ENCODE measurements around the gene NKAP. TPM values are rescaled to one million over a fixed set of nuclear protein-coding genes. Genes with fewer than 3 reads are reported as not detected.
A peak's percentile ranks its signal among the peaks of the same experiment; 100 is the strongest.

NKAP gene
- polyA plus RNA-seq = 10.2 TPM
- long read RNA-seq, donor 1, full-length matches to known transcripts = 8 of 8 reads
- long read RNA-seq, donor 1, partial matches to known transcripts = 0 of 8 reads
- long read RNA-seq, donor 1, other reads (novel, unspliced or antisense) = 0 of 8 reads
- long read RNA-seq, donor 2, full-length matches to known transcripts = 10 of 17 reads
- long read RNA-seq, donor 2, partial matches to known transcripts = 7 of 17 reads
- long read RNA-seq, donor 2, other reads (novel, unspliced or antisense) = 0 of 17 reads
- long read RNA-seq, donor 3, full-length matches to known transcripts = 4 of 24 reads
- long read RNA-seq, donor 3, partial matches to known transcripts = 20 of 24 reads
- long read RNA-seq, donor 3, other reads (novel, unspliced or antisense) = 0 of 24 reads
- long read RNA-seq, donor 4 = 0 reads
- long read RNA-seq, donor 5, full-length matches to known transcripts = 2 of 2 reads
- long read RNA-seq, donor 5, partial matches to known transcripts = 0 of 2 reads
- long read RNA-seq, donor 5, other reads (novel, unspliced or antisense) = 0 of 2 reads
- long read RNA-seq, donor 6, full-length matches to known transcripts = 7 of 28 reads
- long read RNA-seq, donor 6, partial matches to known transcripts = 21 of 28 reads
- long read RNA-seq, donor 6, other reads (novel, unspliced or antisense) = 0 of 28 reads
- long read RNA-seq, donor 7, full-length matches to known transcripts = 3 of 3 reads
- long read RNA-seq, donor 7, partial matches to known transcripts = 0 of 3 reads
- long read RNA-seq, donor 7, other reads (novel, unspliced or antisense) = 0 of 3 reads
- long read RNA-seq, donor 8, full-length matches to known transcripts = 8 of 36 reads
- long read RNA-seq, donor 8, partial matches to known transcripts = 28 of 36 reads
- long read RNA-seq, donor 8, other reads (novel, unspliced or antisense) = 0 of 36 reads
- long read RNA-seq, donor 9, full-length matches to known transcripts = 1 of 6 reads
- long read RNA-seq, donor 9, partial matches to known transcripts = 5 of 6 reads
- long read RNA-seq, donor 9, other reads (novel, unspliced or antisense) = 0 of 6 reads
- long read RNA-seq, donor 10, full-length matches to known transcripts = 6 of 13 reads
- long read RNA-seq, donor 10, partial matches to known transcripts = 7 of 13 reads
- long read RNA-seq, donor 10, other reads (novel, unspliced or antisense) = 0 of 13 reads
- long read RNA-seq, donor 11, full-length matches to known transcripts = 3 of 9 reads
- long read RNA-seq, donor 11, partial matches to known transcripts = 6 of 9 reads
- long read RNA-seq, donor 11, other reads (novel, unspliced or antisense) = 0 of 9 reads

DNA sequence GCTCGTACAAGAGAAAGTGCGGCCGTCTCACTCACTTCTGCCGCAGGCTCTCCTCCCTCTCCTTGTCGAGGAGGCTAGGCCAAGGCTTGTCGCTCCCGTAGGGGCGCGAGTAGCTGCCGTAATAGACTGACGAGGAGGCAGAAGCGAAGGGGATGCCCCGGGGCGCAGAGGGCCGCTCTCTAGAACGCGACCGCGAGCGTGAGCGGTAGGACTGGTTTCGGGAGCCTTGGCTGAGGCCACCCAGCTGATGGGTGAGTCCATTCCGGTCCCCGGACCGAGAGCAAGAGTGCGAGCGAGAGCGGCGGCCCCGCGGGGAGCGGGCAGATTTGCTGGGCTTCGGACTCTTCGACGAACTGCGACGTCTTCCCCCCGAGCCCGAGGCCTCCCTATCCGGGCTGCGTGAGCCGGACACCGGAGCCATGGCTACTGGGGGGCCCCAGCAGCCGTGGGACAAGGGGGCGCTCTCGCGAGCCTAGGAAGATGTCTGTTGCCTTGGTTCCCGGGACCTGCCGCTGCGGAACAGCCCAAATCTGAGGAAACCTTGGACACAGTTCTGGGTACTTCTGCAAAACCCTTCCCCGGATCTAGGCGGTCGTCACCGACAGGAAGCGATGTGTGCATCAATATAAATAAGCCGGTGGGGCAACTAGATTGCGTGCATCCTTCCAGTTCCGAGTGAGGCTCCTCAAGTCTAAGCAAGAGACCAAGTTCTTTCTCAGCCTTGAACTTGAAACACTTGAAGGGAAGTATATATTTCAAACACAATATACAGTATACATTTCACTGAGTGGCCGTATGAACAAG is at the start of gene NKAP:
NKAP (minus strand) TSS at position 567 of the 804 bp plus-strand sequence; CDS start at position 421, 146 bp downstream.
- DNase-seq = peak; percentile 79 to 88
- WGBS (ENCODE audit: insufficient coverage, low lambda C conversion rate) = no CpG with 5 or more reads among the region's 59 CpGs
- H3K27ac ChIP-seq (ENCODE audit: low read length) = peak within 1 kb of the TSS; percentile 92
- no peaks in the 10 kb centered on the region for H3K27me3 ChIP-seq (ENCODE audit: control insufficient read depth, insufficient read depth, low read length)
- peak within 1 kb of the TSS; percentile 89 for H3K4me3 ChIP-seq (ENCODE audit: low read length)
- no peaks in the 10 kb centered on the region for H3K9me3 ChIP-seq (ENCODE audit: control insufficient read depth, low read depth, low read length)
- H3K36me3 ChIP-seq (ENCODE audit: control insufficient read depth, insufficient read depth, low read length) = no peaks in the 10 kb centered on the region
- peaks cover 8% of the 10 kb centered on the region for H3K4me1 ChIP-seq (ENCODE audit: control insufficient read depth, insufficient read depth, low read length)

DNA sequence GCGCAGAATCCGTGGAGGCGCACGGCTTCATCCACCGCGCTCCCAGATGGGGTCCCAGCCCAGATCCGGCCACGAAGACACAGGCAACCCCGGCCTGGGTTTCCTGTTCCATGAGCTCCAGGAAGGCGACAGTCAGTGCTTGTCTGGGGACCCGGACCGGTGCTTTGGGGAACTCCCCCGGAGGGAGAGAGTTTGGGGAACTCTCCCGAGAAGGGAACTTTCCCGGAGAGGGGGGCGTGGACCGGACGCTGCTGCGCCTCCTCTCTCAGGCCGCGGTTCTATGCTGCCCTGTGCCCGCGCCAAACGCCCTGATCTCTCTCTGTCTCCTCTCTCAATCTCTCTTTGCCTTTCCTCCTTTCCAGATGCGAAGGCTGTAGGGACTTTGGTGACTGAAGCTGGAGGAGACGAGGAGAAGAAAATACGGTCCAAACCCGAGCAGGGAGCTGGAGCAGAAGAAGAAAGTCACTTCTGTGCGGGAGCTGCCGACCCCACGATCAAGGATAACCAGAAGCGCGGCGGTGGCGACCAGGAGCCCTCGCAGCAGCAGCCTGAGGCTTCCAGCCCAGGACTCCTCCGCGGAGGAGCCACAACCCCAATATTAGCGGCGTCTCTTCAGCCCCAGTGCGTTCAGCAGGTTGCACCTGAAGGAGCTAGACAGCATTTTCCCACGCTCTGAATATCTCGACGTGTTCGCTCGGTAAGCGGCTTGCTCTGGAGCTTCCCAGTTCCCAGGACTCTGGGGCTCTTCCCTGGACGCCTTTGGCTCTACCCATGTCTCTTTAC is 47.6 kb upstream of the NKAP start:
- Histone ChIP-seq H3K9me3 (ENCODE audit: control insufficient read depth, low read depth, low read length) (no peaks in the 10 kb centered on the region), H3K27me3 (ENCODE audit: control insufficient read depth, insufficient read depth, low read length) (peaks cover 75% of the 10 kb centered on the region), H3K27ac (ENCODE audit: low read length) (no peak overlapping the region), H3K36me3 (ENCODE audit: control insufficient read depth, insufficient read depth, low read length) (no peaks in the 10 kb centered on the region), H3K4me3 (ENCODE audit: low read length) (peak overlapping the region; percentile 4), H3K4me1 (ENCODE audit: control insufficient read depth, insufficient read depth, low read length) (peaks cover 4% of the 10 kb centered on the region)
- no CpG with 5 or more reads among the region's 48 CpGs for WGBS (ENCODE audit: insufficient coverage, low lambda C conversion rate)
- peak in 1 of 2 donors; percentile 6 for DNase-seq

DNA sequence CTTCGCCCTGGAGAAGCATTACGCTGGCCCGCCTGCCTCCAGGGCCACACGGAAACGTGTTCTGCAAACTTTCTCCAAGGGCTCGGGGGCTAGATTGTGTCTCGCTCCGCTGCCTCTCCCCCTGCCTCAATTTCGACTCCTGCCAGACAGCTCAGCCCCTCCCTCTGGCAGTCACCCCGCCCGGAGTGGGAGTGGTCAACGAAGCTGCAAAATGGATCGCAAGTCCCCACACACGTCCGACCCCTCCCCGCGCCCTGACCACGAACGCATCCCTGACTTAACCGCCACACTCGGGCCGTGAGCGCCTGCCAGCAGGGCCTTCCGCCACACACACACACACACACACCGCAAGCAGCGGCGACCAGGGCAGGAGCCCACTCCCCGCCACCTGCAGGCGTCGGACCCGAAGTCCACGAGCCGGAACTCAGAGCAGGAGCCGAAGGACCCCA is 47.0 kb upstream of the NKAP start:
- Histone ChIP-seq H3K36me3 (ENCODE audit: control insufficient read depth, insufficient read depth, low read length) (no peaks in the 10 kb centered on the region), H3K27ac (ENCODE audit: low read length) (no peak overlapping the region), H3K4me3 (ENCODE audit: low read length) (no peak overlapping the region), H3K27me3 (ENCODE audit: control insufficient read depth, insufficient read depth, low read length) (peaks cover 69% of the 10 kb centered on the region), H3K9me3 (ENCODE audit: control insufficient read depth, low read depth, low read length) (no peaks in the 10 kb centered on the region), H3K4me1 (ENCODE audit: control insufficient read depth, insufficient read depth, low read length) (peaks cover 4% of the 10 kb centered on the region)
- WGBS (ENCODE audit: insufficient coverage, low lambda C conversion rate) = no CpG with 5 or more reads among the region's 34 CpGs
- DNase-seq = no peak

DNA sequence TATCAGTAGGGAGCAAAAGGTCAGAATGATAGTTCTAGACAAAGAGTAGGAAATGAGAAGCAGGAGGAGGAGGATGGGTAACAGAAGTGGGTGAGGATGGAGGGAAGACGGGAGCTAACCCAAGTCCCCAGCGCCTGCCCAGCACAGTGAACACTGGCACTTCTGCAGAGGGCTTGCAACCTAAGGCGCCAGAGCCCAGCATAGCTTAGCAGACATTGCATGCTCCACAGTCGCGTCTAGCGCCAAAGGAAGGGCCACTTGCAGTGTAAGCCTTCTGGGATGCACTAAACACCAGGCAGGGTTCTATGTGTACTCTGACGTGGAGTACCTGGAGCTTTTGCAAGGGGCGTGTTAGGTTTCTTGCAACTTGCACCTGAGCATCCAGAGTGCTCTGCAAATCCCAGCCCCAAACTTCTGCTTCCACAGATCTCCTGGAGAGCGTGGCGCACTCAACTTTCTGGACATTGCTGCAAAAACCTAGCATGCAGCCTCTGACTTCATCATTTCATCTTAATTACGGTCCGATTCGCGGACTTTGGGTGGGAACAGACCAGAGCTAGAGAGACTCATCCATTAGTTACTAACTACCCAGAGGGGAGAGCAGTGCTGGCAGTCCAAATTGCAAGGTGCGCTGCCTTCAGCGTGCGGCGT is 46.5 kb upstream of the NKAP start:
- H3K36me3 ChIP-seq (ENCODE audit: control insufficient read depth, insufficient read depth, low read length) = no peaks in the 10 kb centered on the region
- peaks cover 4% of the 10 kb centered on the region for H3K4me1 ChIP-seq (ENCODE audit: control insufficient read depth, insufficient read depth, low read length)
- H3K4me3 ChIP-seq (ENCODE audit: low read length) = no peak overlapping the region
- H3K27me3 ChIP-seq (ENCODE audit: control insufficient read depth, insufficient read depth, low read length) = peaks cover 65% of the 10 kb centered on the region
- no peak for DNase-seq
- no peaks in the 10 kb centered on the region for H3K9me3 ChIP-seq (ENCODE audit: control insufficient read depth, low read depth, low read length)
- no CpG with 5 or more reads among the region's 18 CpGs for WGBS (ENCODE audit: insufficient coverage, low lambda C conversion rate)
- no peak overlapping the region for H3K27ac ChIP-seq (ENCODE audit: low read length)

DNA sequence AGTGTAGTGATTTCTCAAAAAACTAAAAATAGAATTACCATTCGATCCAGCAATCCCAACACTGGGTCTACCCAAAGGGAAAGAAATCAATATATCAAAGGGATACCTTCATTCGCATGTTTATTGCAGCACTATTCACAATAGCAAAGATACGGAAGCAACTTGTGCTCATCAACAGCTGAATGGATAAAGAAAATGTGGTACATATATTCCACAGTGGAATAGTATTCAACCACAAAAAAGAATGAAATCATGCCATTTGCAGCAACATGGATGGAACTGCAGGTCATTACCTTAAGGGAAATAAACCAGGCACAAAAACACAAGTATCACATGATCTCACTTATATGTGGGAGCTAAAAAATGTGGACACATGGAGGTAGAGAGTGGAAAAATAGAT is 42.7 kb upstream of the NKAP start:
- WGBS (ENCODE audit: insufficient coverage, low lambda C conversion rate) = no CpG with 5 or more reads among the region's 3 CpGs
- Histone ChIP-seq H3K27ac (ENCODE audit: low read length) (no peak overlapping the region), H3K4me1 (ENCODE audit: control insufficient read depth, insufficient read depth, low read length) (peaks cover 4% of the 10 kb centered on the region), H3K36me3 (ENCODE audit: control insufficient read depth, insufficient read depth, low read length) (no peaks in the 10 kb centered on the region), H3K9me3 (ENCODE audit: control insufficient read depth, low read depth, low read length) (no peaks in the 10 kb centered on the region), H3K27me3 (ENCODE audit: control insufficient read depth, insufficient read depth, low read length) (peaks cover 27% of the 10 kb centered on the region), H3K4me3 (ENCODE audit: low read length) (no peak overlapping the region)
- DNase-seq = no peak

DNA sequence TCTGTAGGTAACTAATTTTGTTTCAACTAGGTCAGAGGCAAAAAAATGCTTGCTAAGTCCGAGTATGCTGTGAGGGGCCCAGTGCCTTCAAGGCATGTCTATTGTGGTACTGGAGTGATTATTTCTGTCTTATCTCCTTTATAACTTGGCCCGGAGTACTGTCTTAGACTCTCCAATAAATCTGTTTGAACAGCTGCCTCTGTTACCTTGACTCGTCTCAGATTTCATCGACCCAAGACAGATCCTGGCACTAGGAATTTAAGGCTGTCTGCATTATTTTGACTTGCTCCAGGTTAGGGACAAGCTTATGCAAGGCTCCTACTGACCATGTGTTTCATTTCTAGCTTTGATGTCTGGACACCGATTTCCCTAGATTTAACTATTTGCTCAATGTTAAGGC is 41.1 kb upstream of the NKAP start:
- Histone ChIP-seq H3K27ac (ENCODE audit: low read length) (no peak overlapping the region), H3K9me3 (ENCODE audit: control insufficient read depth, low read depth, low read length) (no peaks in the 10 kb centered on the region), H3K4me1 (ENCODE audit: control insufficient read depth, insufficient read depth, low read length) (peaks cover 3% of the 10 kb centered on the region), H3K36me3 (ENCODE audit: control insufficient read depth, insufficient read depth, low read length) (no peaks in the 10 kb centered on the region), H3K27me3 (ENCODE audit: control insufficient read depth, insufficient read depth, low read length) (peaks cover 12% of the 10 kb centered on the region), H3K4me3 (ENCODE audit: low read length) (no peak overlapping the region)
- DNase-seq = peak in 1 of 2 donors; percentile 6
- no CpG with 5 or more reads among the region's 5 CpGs for WGBS (ENCODE audit: insufficient coverage, low lambda C conversion rate)

DNA sequence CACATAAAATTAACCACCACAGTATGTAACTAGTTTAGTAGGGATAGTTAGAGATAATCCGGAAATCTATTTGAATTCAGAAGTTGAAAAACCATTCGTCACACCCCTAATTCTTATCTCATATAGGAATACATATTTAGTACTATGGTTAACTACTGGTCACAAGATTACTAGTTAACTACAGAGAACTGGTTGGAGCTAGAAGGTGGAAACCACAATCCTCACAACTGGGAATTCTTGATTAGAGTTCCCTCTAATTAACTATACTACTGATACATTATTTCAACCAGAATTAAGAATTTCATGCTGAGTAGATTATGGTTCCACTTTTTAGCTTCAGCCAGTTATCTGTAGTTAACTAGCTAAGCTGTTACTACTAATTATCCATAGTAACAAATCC is 39.9 kb upstream of the NKAP start:
- no peak for DNase-seq
- no CpG with 5 or more reads among the region's 2 CpGs for WGBS (ENCODE audit: insufficient coverage, low lambda C conversion rate)
- Histone ChIP-seq H3K4me3 (ENCODE audit: low read length) (no peak overlapping the region), H3K27ac (ENCODE audit: low read length) (no peak overlapping the region), H3K4me1 (ENCODE audit: control insufficient read depth, insufficient read depth, low read length) (no peaks in the 10 kb centered on the region), H3K27me3 (ENCODE audit: control insufficient read depth, insufficient read depth, low read length) (peaks cover 1% of the 10 kb centered on the region), H3K9me3 (ENCODE audit: control insufficient read depth, low read depth, low read length) (no peaks in the 10 kb centered on the region), H3K36me3 (ENCODE audit: control insufficient read depth, insufficient read depth, low read length) (no peaks in the 10 kb centered on the region)

DNA sequence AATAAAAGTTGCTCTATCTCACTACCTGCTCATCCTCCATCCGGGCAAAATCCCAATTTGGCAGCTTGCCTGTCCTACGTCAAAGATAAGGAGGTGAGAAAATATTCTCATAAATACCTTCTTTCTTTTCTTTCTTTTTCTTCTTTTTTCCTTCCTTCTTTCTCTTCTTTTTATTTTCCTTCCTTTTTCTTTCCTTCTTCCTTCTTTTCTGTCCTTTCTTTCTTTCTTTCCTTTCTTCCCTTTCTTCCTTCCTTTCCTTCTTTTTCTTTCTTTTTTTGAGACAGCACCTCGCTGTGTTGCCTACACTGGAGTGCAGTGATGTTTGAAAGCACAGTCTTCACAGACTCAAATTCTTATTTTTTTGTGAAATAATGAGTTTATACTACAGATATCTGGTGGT is 38.6 kb upstream of the NKAP start:
- WGBS (ENCODE audit: insufficient coverage, low lambda C conversion rate) = 70% methylated on average over 2 of the region's 3 CpGs
- Histone ChIP-seq H3K27ac (ENCODE audit: low read length) (no peak overlapping the region), H3K4me1 (ENCODE audit: control insufficient read depth, insufficient read depth, low read length) (no peaks in the 10 kb centered on the region), H3K36me3 (ENCODE audit: control insufficient read depth, insufficient read depth, low read length) (no peaks in the 10 kb centered on the region), H3K4me3 (ENCODE audit: low read length) (no peak overlapping the region), H3K9me3 (ENCODE audit: control insufficient read depth, low read depth, low read length) (no peaks in the 10 kb centered on the region), H3K27me3 (ENCODE audit: control insufficient read depth, insufficient read depth, low read length) (no peaks in the 10 kb centered on the region)
- no peak for DNase-seq

Measured in large intestine (tissue), 12 donors.